ENCODE results near the gene PHLDB2. TPM values are rescaled to one million over a fixed set of nuclear protein-coding genes. Genes with fewer than 3 reads are reported as not detected.

Gene PHLDB2
- total and polyA plus RNA-seq, 2 of the 13 experiments (the other 11 are each of a cell fraction or from before 2014, with no cell fraction given) = 8.4 to 23.6 TPM

- no peak for TF ChIP-seq ZNF281 (CRISPR knock-in tag; IDR thresholded peaks at IDR 0.05; ENCODE audit: borderline replicate concordance)
- no peak for TF ChIP-seq ZNF691 (CRISPR knock-in tag; IDR thresholded peaks at IDR 0.05; ENCODE audit: borderline replicate concordance, low read depth)
- no peak for TF ChIP-seq LCORL (IDR thresholded peaks at IDR 0.05)
- TF ChIP-seq LCORL (CRISPR knock-in tag; IDR thresholded peaks at IDR 0.05) = no peak
- TF ChIP-seq MLLT10 (CRISPR knock-in tag; IDR thresholded peaks at IDR 0.05) = no peak
- TF ChIP-seq DNMT1 (CRISPR knock-in tag; IDR thresholded peaks at IDR 0.05) = no peak
- TF ChIP-seq ATF6 (CRISPR knock-in tag; conservative IDR thresholded peaks at IDR 0.05) = no peak
- TF ChIP-seq FOXO4 (CRISPR knock-in tag; conservative IDR thresholded peaks at IDR 0.05) = no peak
- TF ChIP-seq NR2C2 (CRISPR knock-in tag; IDR thresholded peaks at IDR 0.05; ENCODE audit: borderline replicate concordance) = no peak
- no peak for TF ChIP-seq XRCC5 (optimal IDR thresholded peaks at IDR 0.05; ENCODE audit: low read length)
- TF ChIP-seq HMG20A (CRISPR knock-in tag; IDR thresholded peaks at IDR 0.05; ENCODE audit: borderline replicate concordance) = no peak
Observed at GRCh38 chr3:111923806-111924205, 64.7 kb downstream of the PHLDB2 start (continued).
